GM12878 (cell line): ENCODE results near the gene LARP1B. TPM values are rescaled to one million over a fixed set of nuclear protein-coding genes. Genes with fewer than 3 reads are reported as not detected.

Source experiments
- CEBPB ChIP-seq, 2 experiments: fragments of 150-350 bp in 1 of 2; IDR thresholded peaks; 2 replicates each; pipeline ENCODE4 v1.6.1; 2012 to 2014; ENCODE audit warnings: low read depth in 2 of 2, low read length in 2 of 2, borderline replicate concordance in 1 of 2, inconsistent platforms in 1 of 2
- EP300 ChIP-seq, 2 experiments: fragments of 150-350 bp in 1 of 2; IDR thresholded peaks; 2 replicates each; pipeline ENCODE4 v1.6.1; 2011 to 2012; ENCODE audit warnings: low read depth in 2 of 2, low read length in 2 of 2, borderline replicate concordance in 1 of 2, improper control_type of control experiment in 1 of 2, inconsistent platforms in 1 of 2; ENCODE audit not compliant: control insufficient read depth in 1 of 2
- HCFC1 ChIP-seq: fragments of 150-350 bp; IDR thresholded peaks from 2 replicates; pipeline ENCODE4 v1.6.1; 2014; ENCODE audit warnings: low read length
- REST ChIP-seq: IDR thresholded peaks from 2 replicates; pipeline ENCODE4 v1.6.1; 2012; ENCODE audit warnings: mild to moderate bottlenecking, low read depth, low read length
- ZBTB11 ChIP-seq: fragments of 450-650 bp; formaldehyde crosslinking; IDR thresholded peaks from 2 replicates; pipeline ENCODE4 v1.5.0; 2022; ENCODE audit warnings: mild to moderate bottlenecking, missing genetic modification characterization
- polyA plus RNA-seq, 11 experiments: library from polyadenylated mRNA; depleted of rRNA in 4 of 11; unstranded in 6 of 11; stranded (reverse) in 5 of 11; fragments of >200 nt; fragmentation: Nextera tagmentation in 4 of 11; fragmentation: Illumina TruSeq in 1 of 11; extraction: Ambion mirVana in 4 of 11; extraction: Trizol in 1 of 11; gene quantifications; 1 replicate in 1 of 11; 2 replicates in 10 of 11; pipeline versions ENCODE4 v1.2.1 to v1.2.3, GENCODE V29; 2011 to 2016; ENCODE audit warnings: inconsistent platforms in 2 of 11, missing spikeins in 2 of 11, low read depth in 1 of 11
- total RNA-seq, 4 experiments: library from RNA; depleted of rRNA in 3 of 4; stranded (reverse); fragments of >200 nt in 3 of 4; fragmentation: Illumina TruSeq in 1 of 4; extraction: Trizol in 1 of 4; gene quantifications; 2 replicates each; pipeline versions ENCODE4 v1.2.1 to v1.2.3, GENCODE V29; 2013 to 2021
- TF ChIP-seq, protein P1 (sequence below), 3 experiments: IDR thresholded peaks in 2 of 3; conservative IDR thresholded peaks in 1 of 3; 2 replicates each; pipeline ENCODE4 v1.5.1; 2011; ENCODE audit warnings: low read depth in 3 of 3, low read length in 3 of 3, mild to moderate bottlenecking in 3 of 3, control low read depth in 2 of 3, moderate library complexity in 2 of 3, inconsistent platforms in 1 of 3, mixed read lengths in 1 of 3; ENCODE audit not compliant: control insufficient read depth in 2 of 3, insufficient read depth in 1 of 3; ENCODE audit errors: extremely low read depth in 1 of 3

LARP1B gene
- total and polyA plus RNA-seq, 10 of the 15 experiments (the other 5 are each of a cell fraction or from before 2014, with no cell fraction given): 9.2 to 30.9 (median 14.7) TPM

DNA sequence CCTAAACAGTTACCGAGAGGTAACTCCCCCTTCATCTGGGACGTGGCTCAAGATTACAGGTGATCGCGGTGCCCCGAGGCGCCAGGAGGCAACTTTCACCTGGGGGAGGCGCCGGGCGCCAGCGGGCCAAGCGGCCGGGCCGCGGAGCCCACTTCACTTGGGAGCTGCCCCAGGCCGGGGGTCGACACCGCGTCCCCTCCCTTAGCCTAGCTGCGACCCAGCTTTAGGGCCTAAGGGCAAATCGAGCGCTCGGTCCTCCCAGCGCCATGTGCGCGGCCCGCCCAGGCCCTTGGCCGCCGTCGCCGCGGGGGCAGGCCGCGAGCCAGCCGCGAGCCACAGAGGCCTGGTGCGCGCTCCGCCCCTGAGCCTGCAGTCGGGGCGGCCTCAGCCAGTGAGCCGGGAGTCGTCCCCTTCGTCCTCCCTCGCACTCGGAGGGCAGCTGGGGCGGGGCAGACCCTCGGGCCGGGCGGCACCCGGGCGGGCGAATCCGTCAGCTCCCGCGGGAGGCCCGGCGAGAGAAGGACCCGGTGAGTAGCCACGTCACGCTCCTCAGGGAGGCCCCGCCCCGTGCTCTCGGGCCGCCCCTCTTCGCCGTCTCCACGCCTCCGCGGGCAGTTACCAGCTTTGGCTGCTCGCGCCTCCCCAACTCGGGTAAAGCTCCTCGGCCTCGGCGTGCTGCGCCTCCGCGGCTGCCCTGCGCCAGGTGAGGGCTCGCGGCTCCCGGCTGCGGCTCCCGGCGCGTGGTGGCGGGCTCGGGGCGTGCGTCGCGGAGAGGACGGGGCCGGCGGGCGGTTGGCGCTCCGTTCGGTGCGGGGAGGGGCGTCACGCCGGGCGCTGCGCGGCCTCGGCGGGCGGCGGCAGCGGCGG, at the start of gene LARP1B (continued):
- TF ChIP-seq ZBTB11 (CRISPR knock-in tag) (no peak), CEBPB (IDR thresholded peaks at IDR 0.05; ENCODE audit: borderline replicate concordance in 1 of 2, low read depth in 2 of 2, low read length in 2 of 2) (no peak), HCFC1 (no peak), EP300 (IDR thresholded peaks at IDR 0.05; ENCODE audit: borderline replicate concordance in 1 of 2, control insufficient read depth in 1 of 2, low read depth in 2 of 2, low read length in 2 of 2) (no peak), REST (no peak)
- TF ChIP-seq, protein P1, sequence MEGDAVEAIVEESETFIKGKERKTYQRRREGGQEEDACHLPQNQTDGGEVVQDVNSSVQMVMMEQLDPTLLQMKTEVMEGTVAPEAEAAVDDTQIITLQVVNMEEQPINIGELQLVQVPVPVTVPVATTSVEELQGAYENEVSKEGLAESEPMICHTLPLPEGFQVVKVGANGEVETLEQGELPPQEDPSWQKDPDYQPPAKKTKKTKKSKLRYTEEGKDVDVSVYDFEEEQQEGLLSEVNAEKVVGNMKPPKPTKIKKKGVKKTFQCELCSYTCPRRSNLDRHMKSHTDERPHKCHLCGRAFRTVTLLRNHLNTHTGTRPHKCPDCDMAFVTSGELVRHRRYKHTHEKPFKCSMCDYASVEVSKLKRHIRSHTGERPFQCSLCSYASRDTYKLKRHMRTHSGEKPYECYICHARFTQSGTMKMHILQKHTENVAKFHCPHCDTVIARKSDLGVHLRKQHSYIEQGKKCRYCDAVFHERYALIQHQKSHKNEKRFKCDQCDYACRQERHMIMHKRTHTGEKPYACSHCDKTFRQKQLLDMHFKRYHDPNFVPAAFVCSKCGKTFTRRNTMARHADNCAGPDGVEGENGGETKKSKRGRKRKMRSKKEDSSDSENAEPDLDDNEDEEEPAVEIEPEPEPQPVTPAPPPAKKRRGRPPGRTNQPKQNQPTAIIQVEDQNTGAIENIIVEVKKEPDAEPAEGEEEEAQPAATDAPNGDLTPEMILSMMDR (IDR thresholded peaks at IDR 0.05 in 2 of 3, conservative IDR thresholded peaks at IDR 0.05 in 1 of 3; ENCODE audit: control insufficient read depth in 2 of 3, extremely low read depth in 1 of 3, insufficient read depth in 1 of 3, low read depth in 3 of 3, low read length in 3 of 3): no peak
